Activated CD8-positive, alpha-beta memory T cell treated with anti-CD3 and anti-CD28 coated beads, Interleukin-2, amount 50 U/mL, for 1 hour (primary cell): ENCODE measurements around the gene STEAP3.

Experiments used
- DNase-seq: peaks from one replicate; pipeline ENCODE4 v3.0.0-alpha.2; 2020; ENCODE audit errors: extremely low read depth

Gene STEAP3

GRCh38 chr2:119246884-119247843 is 23.5 kb downstream of the STEAP3 start:
- DNase-seq, result no peak

- DNase-seq, result no peak
Measured at GRCh38 chr2:119247844-119248271, 24.2 kb downstream of the STEAP3 start.

GRCh38 chr2:119248311-119248710 is 24.7 kb downstream of the STEAP3 start:
- no peak for DNase-seq

GRCh38 chr2:119248751-119249150 is 25.1 kb downstream of the STEAP3 start:
- no peak for DNase-seq

- DNase-seq, result no peak
Measured at GRCh38 chr2:119249311-119249710, 25.7 kb downstream of the STEAP3 start.

GRCh38 chr2:119249855-119250717 is 26.5 kb downstream of the STEAP3 start:
- DNase-seq, result no peak

- no peak for DNase-seq
Measured at GRCh38 chr2:119250718-119251290, 27.2 kb downstream of the STEAP3 start.

GRCh38 chr2:119251652-119252051 is 28.0 kb downstream of the STEAP3 start:
- no peak for DNase-seq

GRCh38 chr2:119252186-119253113 is 28.8 kb downstream of the STEAP3 start:
- DNase-seq, result no peak

- no peak for DNase-seq
Measured at GRCh38 chr2:119253114-119253702, 29.6 kb downstream of the STEAP3 start.

GRCh38 chr2:119253760-119254600 is 30.3 kb downstream of the STEAP3 start:
- DNase-seq, result no peak

- DNase-seq, result no peak
Measured at GRCh38 chr2:119254601-119255080, 31.0 kb downstream of the STEAP3 start.

GRCh38 chr2:119255760-119256581 is 32.3 kb downstream of the STEAP3 start:
- DNase-seq, result no peak

- DNase-seq, result no peak
Measured at GRCh38 chr2:119256582-119256921, 32.9 kb downstream of the STEAP3 start.

- no peak for DNase-seq
Measured at GRCh38 chr2:119257198-119257597, 33.6 kb downstream of the STEAP3 start.

- DNase-seq, result no peak
Measured at GRCh38 chr2:119259296-119259860, 35.7 kb downstream of the STEAP3 start.

GRCh38 chr2:119260646-119261492 is 37.2 kb downstream of the STEAP3 start:
- no peak for DNase-seq
